Calu3 (cell line): ENCODE measurements around the gene TSEN54. TPM values are rescaled to one million over a fixed set of nuclear protein-coding genes. Genes with fewer than 3 reads are reported as not detected.

Experiments
- Bru-seq: library from RNA; stranded (reverse); fragments of 400-500 nt; gene quantifications from one replicate; lab custom pipeline; 2021; lab: Mats Ljungman, UMichigan
- BruChase-seq, 2 experiments: library from RNA; stranded (reverse); fragments of 400-500 nt; gene quantifications; one replicate each; lab custom pipeline; 2021; lab: Mats Ljungman, UMichigan
- BruUV-seq: library from RNA; stranded (reverse); fragments of 400-500 nt; replicated peaks from 2 replicates; lab custom pipeline; 2021; lab: Mats Ljungman, UMichigan
- CTCF ChIA-PET: fragments of 300-600 bp; sonication (Branson Sonifier 250); formaldehyde crosslinking; loops from one replicate; lab custom pipeline; 2022; ENCODE audit warnings: antibody characterized with exemption; lab: Charles Lee
- DNase-seq: peaks from one replicate; pipeline ENCODE4 v3.0.0; 2022
- H3K27ac Mint-ChIP-seq: one replicate; pipeline ENCODE4 v1.8.0; 2022; ENCODE audit warnings: mixed read lengths; ENCODE audit not compliant: unreplicated experiment
- H3K27me3 Mint-ChIP-seq: one replicate; pipeline ENCODE4 v1.8.0; 2022; ENCODE audit warnings: mixed read lengths; ENCODE audit not compliant: unreplicated experiment
- H3K36me3 Mint-ChIP-seq: one replicate; pipeline ENCODE4 v1.8.0; 2022; ENCODE audit warnings: mild to moderate bottlenecking, moderate library complexity, mixed read lengths; ENCODE audit not compliant: insufficient read depth, unreplicated experiment
- H3K4me1 Mint-ChIP-seq: one replicate; pipeline ENCODE4 v1.8.0; 2022; ENCODE audit warnings: mild to moderate bottlenecking, low read depth, mixed read lengths; ENCODE audit not compliant: unreplicated experiment
- H3K4me3 Mint-ChIP-seq: one replicate; pipeline ENCODE4 v1.8.0; 2022; ENCODE audit warnings: mild to moderate bottlenecking, low read depth, moderate library complexity, mixed read lengths; ENCODE audit not compliant: unreplicated experiment
- H3K9me3 Mint-ChIP-seq: one replicate; pipeline ENCODE4 v1.8.0; 2022; ENCODE audit warnings: low read depth, mixed read lengths; ENCODE audit not compliant: unreplicated experiment
- CTCF ChIP-seq: fragments of 200-600 bp; IDR thresholded peaks from one replicate; pipeline ENCODE4 v1.8.0; 2022; ENCODE audit warnings: antibody characterized with exemption; ENCODE audit not compliant: unreplicated experiment
- intact Hi-C: fragments of 100-400 bp; cut with micrococcal nuclease; formaldehyde crosslinking; loops from one replicate; pipeline ENCODE4 v1.10.0; 2022; ENCODE audit not compliant: unreplicated experiment
- long read RNA-seq: library from polyadenylated mRNA; stranded (forward); transcript quantifications from one replicate; pipeline ENCODE4 v2.0.0, GENCODE V29; 2022
- total RNA-seq: library from RNA; stranded (reverse); gene quantifications from 2 replicates; pipeline ENCODE4 v1.2.3, GENCODE V29; 2022

The TSEN54 gene
- total RNA-seq (52.1 and 55.4 TPM in 2 replicates), Bru-seq, nascent RNA (percentile 63 among the genes with signal in this experiment), BruChase-seq, experiment 1, labeled RNA remaining after a 6-hour chase (percentile 74 among the genes with signal in this experiment), BruChase-seq, experiment 2, labeled RNA remaining after a 2-hour chase (percentile 78 among the genes with signal in this experiment)
- long read RNA-seq, transcript TSEN54-201 (11 exons, 1,944 nt), result major isoform, 76 of 152 reads
- long read RNA-seq, partial matches to known transcripts, result 20 of 152 reads
- long read RNA-seq, other reads (novel, unspliced or antisense), result 54 of 152 reads

- TF ChIP-seq CTCF, result no peak
- peak within 1 kb of the TSS; percentile 77 for H3K4me3 Mint-ChIP-seq
- CTCF ChIA-PET, result interaction anchor here (0.7 to 1.6 kb wide), 12 partner anchors 9 to 247 kb away, joined by 3 to 23 read pairs (median 4); partner anchors contain the start of genes GRB2, LLGL2, SMIM5 and TMEM94
- H3K27ac Mint-ChIP-seq, result no peak within 1 kb of the TSS
- BruUV-seq, result no TSS peak
- H3K9me3 Mint-ChIP-seq, result no peaks in the 10 kb centered on the region
- peaks cover 38% of the 10 kb centered on the region for H3K4me1 Mint-ChIP-seq
- H3K27me3 Mint-ChIP-seq, result no peaks in the 10 kb centered on the region
- peak; percentile 97 for DNase-seq
- intact Hi-C loops, result loop anchor here (5.0 kb wide), 2 partner anchors 71 to 89 kb away; partner anchors contain the start of gene MYO15B
- H3K36me3 Mint-ChIP-seq, result peaks cover 69% of the 10 kb centered on the region
These were observed at the start of gene TSEN54 for GRCh38 chr17:75516255-75516618. TSEN54 (plus strand) TSS chr17:75516528; CDS start chr17:75516561, 33 bp downstream.

- Mint-ChIP-seq H3K4me1 (no peaks in the 10 kb centered on the region), H3K36me3 (no peaks in the 10 kb centered on the region), H3K27me3 (no peaks in the 10 kb centered on the region), H3K9me3 (no peaks in the 10 kb centered on the region), H3K4me3 (no peak overlapping the region), H3K27ac (no peak overlapping the region)
- BruUV-seq, result no TSS peak
- DNase-seq, result no peak
- no peak for TF ChIP-seq CTCF
- CTCF ChIA-PET, result no interaction called here
- intact Hi-C loops, result no loop called here
These were observed 48.0 kb upstream of the TSEN54 start for GRCh38 chr17:75468291-75468754.

GRCh38 chr17:75468779-75469373 is 47.5 kb upstream of the TSEN54 start:
- CTCF ChIA-PET, result no interaction called here
- Mint-ChIP-seq H3K9me3 (no peaks in the 10 kb centered on the region), H3K27me3 (no peaks in the 10 kb centered on the region), H3K27ac (no peak overlapping the region), H3K4me3 (no peak overlapping the region), H3K36me3 (no peaks in the 10 kb centered on the region), H3K4me1 (no peaks in the 10 kb centered on the region)
- intact Hi-C loops, result no loop called here
- no TSS peak for BruUV-seq
- TF ChIP-seq CTCF, result no peak
- DNase-seq, result no peak

- CTCF ChIA-PET, result no interaction called here
- Mint-ChIP-seq H3K9me3 (no peaks in the 10 kb centered on the region), H3K4me1 (no peaks in the 10 kb centered on the region), H3K27ac (no peak overlapping the region), H3K36me3 (no peaks in the 10 kb centered on the region), H3K4me3 (no peak overlapping the region), H3K27me3 (no peaks in the 10 kb centered on the region)
- intact Hi-C loops, result no loop called here
- DNase-seq, result no peak
- no TSS peak for BruUV-seq
- TF ChIP-seq CTCF, result no peak
These were observed 45.1 kb upstream of the TSEN54 start for GRCh38 chr17:75471207-75471606.
